NCI-H524 (cell line): ENCODE results near the gene SMIM10L2A.
"Not testable (repeated sequence)": the region's sequence is repeated elsewhere in the genome, so short reads cannot be mapped to it uniquely, and the experiment has no call there.

Experiments used
- DNase-seq, 2 experiments: peaks; one replicate each; lab custom pipeline; 2025; lab: John Stamatoyannopoulos, UW

The SMIM10L2A gene

GRCh38 chrX:135423173-135423864 lies 1.6 kb downstream of the SMIM10L2A start:
- DNase-seq = not testable (repeated sequence)

GRCh38 chrX:135424469-135424868 lies 2.7 kb downstream of the SMIM10L2A start:
- no peak for DNase-seq

GRCh38 chrX:135425026-135425965 lies 3.6 kb downstream of the SMIM10L2A start:
- DNase-seq = peak in 1 of 2 experiments; percentile 6

GRCh38 chrX:135429429-135429828 lies 7.7 kb downstream of the SMIM10L2A start:
- DNase-seq = no peak

- no peak for DNase-seq
Observed at GRCh38 chrX:135431886-135432285, 10.1 kb downstream of the SMIM10L2A start.

- DNase-seq = no peak
Observed at GRCh38 chrX:135432453-135432852, 10.7 kb downstream of the SMIM10L2A start.

GRCh38 chrX:135432881-135433521 lies 11.3 kb downstream of the SMIM10L2A start:
- peak in 1 of 2 experiments; percentile 36 for DNase-seq

GRCh38 chrX:135433531-135434257 lies 11.9 kb downstream of the SMIM10L2A start:
- DNase-seq = no peak

GRCh38 chrX:135434258-135435138 lies 12.8 kb downstream of the SMIM10L2A start:
- DNase-seq = no peak

- no peak for DNase-seq
Observed at GRCh38 chrX:135435139-135435922, 13.6 kb downstream of the SMIM10L2A start.

GRCh38 chrX:135435933-135436332 lies 14.2 kb downstream of the SMIM10L2A start:
- no peak for DNase-seq

- no peak for DNase-seq
Observed at GRCh38 chrX:135436456-135436855, 14.7 kb downstream of the SMIM10L2A start.

- no peak for DNase-seq
Observed at GRCh38 chrX:135436966-135437866, 15.5 kb downstream of the SMIM10L2A start.

- peak in 1 of 2 experiments; percentile 12 for DNase-seq
Observed at GRCh38 chrX:135437867-135438733, 16.4 kb downstream of the SMIM10L2A start.

GRCh38 chrX:135438734-135439043 lies 16.9 kb downstream of the SMIM10L2A start:
- no peak for DNase-seq

- DNase-seq = no peak
Observed at GRCh38 chrX:135449637-135450550, 28.1 kb downstream of the SMIM10L2A start.

GRCh38 chrX:135453381-135453780 lies 31.6 kb downstream of the SMIM10L2A start:
- no peak for DNase-seq
